ENCODE data around the gene PERCC1.

The PERCC1 gene

DNA sequence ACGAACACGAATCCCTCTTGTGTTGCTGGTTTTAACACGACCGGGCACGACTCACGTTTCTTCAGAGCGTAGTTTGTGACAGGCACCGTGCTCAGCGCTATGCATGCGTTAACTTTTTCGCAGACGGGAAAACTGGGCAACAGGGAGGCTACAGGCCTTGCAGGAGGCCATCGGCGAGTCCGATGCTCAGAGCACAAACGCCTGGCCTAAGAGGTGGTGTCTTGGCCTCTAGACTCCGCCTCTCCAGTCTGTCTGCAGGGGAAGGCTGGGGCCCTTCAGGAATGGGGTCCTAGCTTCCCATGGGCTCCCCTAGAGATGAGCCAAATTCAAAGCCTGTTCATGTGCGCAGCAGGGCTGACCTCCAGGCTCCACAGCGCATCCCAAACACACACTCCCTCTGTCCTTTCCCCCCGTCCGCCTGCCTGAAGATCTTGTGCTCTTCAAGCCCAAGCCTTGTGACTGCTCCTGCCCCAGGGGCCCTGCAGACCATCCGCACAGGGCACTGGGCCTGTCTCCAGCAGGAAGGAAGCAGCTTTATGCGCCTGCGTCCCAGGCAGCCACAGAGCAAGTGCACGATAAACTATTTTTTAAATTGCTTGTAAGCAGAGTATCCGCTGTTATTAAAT, 40.8 kb downstream of the PERCC1 start:
- TF ChIP-seq, protein P1, sequence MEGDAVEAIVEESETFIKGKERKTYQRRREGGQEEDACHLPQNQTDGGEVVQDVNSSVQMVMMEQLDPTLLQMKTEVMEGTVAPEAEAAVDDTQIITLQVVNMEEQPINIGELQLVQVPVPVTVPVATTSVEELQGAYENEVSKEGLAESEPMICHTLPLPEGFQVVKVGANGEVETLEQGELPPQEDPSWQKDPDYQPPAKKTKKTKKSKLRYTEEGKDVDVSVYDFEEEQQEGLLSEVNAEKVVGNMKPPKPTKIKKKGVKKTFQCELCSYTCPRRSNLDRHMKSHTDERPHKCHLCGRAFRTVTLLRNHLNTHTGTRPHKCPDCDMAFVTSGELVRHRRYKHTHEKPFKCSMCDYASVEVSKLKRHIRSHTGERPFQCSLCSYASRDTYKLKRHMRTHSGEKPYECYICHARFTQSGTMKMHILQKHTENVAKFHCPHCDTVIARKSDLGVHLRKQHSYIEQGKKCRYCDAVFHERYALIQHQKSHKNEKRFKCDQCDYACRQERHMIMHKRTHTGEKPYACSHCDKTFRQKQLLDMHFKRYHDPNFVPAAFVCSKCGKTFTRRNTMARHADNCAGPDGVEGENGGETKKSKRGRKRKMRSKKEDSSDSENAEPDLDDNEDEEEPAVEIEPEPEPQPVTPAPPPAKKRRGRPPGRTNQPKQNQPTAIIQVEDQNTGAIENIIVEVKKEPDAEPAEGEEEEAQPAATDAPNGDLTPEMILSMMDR (IDR thresholded peaks at IDR 0.05; ENCODE audit: low read depth, low read length) = no peak
- DNase-seq = no peak
- peaks cover 3% of the 10 kb centered on the region for H3K36me3 ChIP-seq
- no peaks in the 10 kb centered on the region for H3K9me3 ChIP-seq (ENCODE audit: severe bottlenecking)
- H3K27ac ChIP-seq = no peak overlapping the region
- H3K4me3 ChIP-seq (ENCODE audit: low read depth, low read length) = no peak overlapping the region
- no peaks in the 10 kb centered on the region for H3K27me3 ChIP-seq (ENCODE audit: insufficient read depth, low read depth, severe bottlenecking)

DNA sequence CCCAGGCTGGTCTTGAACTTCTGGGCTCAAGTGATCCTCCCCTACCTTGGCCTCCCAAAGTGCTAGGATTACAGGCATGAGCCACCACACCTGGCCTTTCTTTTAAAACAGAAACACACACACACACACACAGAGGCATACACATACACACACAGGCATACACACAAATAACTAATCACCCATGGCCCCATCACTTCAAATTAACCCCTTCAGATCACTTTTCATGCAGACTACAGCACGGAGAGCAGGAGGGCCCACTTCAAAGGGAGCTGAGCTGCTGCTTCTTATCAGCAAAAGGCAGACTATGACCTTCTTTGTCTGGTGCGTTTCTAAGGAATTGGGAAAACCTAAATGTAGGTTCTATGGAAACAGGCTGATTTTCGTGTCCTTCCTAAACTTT, 42.1 kb downstream of the PERCC1 start:
- H3K4me3 ChIP-seq (ENCODE audit: low read depth, low read length) = no peak overlapping the region
- no peaks in the 10 kb centered on the region for H3K9me3 ChIP-seq (ENCODE audit: severe bottlenecking)
- DNase-seq = no peak
- H3K27ac ChIP-seq = no peak overlapping the region
- TF ChIP-seq, protein P1 (IDR thresholded peaks at IDR 0.05; ENCODE audit: low read depth, low read length) = no peak
- no peaks in the 10 kb centered on the region for H3K27me3 ChIP-seq (ENCODE audit: insufficient read depth, low read depth, severe bottlenecking)
- H3K36me3 ChIP-seq = peaks cover 3% of the 10 kb centered on the region

DNA sequence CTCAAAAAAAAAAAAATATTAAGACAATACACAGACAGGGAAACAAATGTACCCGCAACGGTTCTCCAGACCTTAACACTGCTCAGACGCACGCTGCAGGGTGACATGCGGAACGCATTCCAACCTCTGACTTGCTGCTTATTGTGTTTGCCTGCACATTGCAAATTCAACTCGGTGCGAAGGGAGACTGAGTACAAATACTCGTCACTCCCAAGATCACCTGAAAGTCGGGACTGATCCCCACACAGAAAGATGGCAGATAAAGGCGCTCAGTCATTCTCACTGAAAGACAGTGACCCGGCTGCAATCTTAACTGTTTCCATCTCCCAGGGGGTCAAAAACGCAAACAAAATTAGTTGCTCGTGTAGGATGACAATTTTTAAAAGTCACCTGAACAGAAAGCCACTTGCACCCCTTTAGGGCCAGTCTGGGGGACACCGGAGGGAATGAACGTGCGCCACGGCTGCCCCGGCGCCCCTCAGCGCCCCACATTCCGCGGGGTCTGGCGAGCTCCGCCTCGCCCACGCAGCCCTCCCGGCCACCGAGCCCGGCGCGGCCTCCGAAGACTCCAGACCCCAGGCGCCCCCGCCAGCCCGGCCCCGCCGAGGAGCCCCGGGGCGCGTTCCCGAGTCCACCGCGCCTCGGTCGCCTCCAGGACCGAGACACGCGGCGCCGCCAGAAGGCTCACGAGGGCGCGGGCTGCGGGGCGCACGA, 43.4 kb downstream of the PERCC1 start:
- Histone ChIP-seq H3K27me3 (ENCODE audit: insufficient read depth, low read depth, severe bottlenecking) (no peaks in the 10 kb centered on the region), H3K36me3 (peaks cover 3% of the 10 kb centered on the region), H3K4me3 (ENCODE audit: low read depth, low read length) (peak overlapping the region; percentile 88), H3K27ac (peak overlapping the region; percentile 99), H3K9me3 (ENCODE audit: severe bottlenecking) (no peaks in the 10 kb centered on the region)
- DNase-seq = no peak
- TF ChIP-seq, protein P1 (IDR thresholded peaks at IDR 0.05; ENCODE audit: low read depth, low read length) = no peak

DNA sequence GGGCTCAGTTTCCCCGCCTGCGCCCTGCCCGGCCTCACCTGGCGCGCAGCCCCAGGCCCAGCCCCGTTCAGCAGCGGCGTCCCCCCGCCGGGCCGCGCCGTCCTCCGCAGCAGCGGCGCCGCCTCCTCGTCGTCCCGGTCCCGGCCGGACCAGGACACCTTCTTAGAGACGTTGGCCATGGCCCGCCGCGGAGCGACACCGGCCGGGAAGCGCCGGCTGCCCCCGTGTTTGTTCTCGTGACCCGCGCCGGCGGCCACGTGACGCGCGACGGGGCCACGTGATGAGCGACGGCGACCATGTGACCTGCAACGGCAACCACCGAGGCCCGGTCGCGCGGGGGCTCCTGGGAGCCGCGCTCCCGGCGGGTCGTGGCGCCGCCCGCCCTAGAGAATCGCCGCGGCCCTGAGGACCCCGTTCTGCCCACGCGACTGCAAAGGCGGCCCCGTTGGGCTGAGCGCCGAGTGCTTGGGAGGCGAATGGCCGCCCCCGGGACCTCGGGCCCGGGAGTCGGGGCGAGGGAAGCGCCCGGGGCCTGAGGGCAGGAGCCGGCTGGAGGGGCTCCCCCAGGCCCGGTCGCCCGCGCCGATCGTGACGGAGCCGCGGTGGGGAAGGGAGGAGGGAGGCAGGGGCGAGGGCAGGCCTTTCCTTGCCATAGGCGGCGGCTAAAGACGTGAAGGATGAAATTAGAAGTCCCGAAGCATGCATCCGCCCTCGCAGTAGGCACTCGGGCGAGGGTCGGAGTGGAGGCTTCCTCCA, 44.1 kb downstream of the PERCC1 start, which contains the start of gene CLCN7:
CLCN7 (minus strand) TSS at position 233 of the 756 bp plus-strand sequence; CDS start at position 179, 54 bp downstream.
- TF ChIP-seq, protein P1 (IDR thresholded peaks at IDR 0.05; ENCODE audit: low read depth, low read length) = no peak
- Histone ChIP-seq H3K9me3 (ENCODE audit: severe bottlenecking) (no peaks in the 10 kb centered on the region), H3K4me3 (ENCODE audit: low read depth, low read length) (peak within 1 kb of the TSS; percentile 88), H3K27me3 (ENCODE audit: insufficient read depth, low read depth, severe bottlenecking) (no peaks in the 10 kb centered on the region), H3K36me3 (peaks cover 3% of the 10 kb centered on the region), H3K27ac (peak within 1 kb of the TSS; percentile 99)
- DNase-seq = peak; percentile 89

DNA sequence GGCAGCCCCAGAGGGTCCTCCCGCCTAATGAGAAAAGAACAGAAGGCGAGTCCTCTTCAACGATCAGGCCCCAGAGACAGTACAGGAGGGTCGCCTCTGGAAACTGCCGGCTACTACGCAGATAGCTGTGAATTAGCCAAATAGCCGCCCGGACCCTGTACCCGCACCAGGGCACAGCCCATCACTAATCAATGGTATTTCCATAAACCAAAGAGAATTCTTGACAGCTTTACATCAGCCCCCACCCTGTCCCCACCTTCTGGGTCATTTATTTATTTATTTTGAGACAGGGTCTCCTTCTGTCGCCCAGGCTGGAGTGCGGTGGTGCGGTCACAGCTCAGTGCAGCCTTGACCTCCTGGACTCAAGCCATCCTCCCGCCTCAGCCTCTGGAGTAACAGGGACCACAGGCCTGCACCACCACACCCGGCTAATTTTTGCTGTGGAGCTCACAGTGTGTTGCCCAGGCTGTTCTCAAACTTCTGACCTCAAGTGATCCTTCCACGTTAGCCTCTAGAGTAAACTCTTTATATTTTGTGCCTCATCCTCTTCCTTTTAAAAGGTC, 44.8 kb downstream of the PERCC1 start:
- Histone ChIP-seq H3K9me3 (ENCODE audit: severe bottlenecking) (no peaks in the 10 kb centered on the region), H3K36me3 (peaks cover 3% of the 10 kb centered on the region), H3K27ac (peak overlapping the region; percentile 99), H3K27me3 (ENCODE audit: insufficient read depth, low read depth, severe bottlenecking) (no peaks in the 10 kb centered on the region), H3K4me3 (ENCODE audit: low read depth, low read length) (peak overlapping the region; percentile 88)
- TF ChIP-seq, protein P1 (IDR thresholded peaks at IDR 0.05; ENCODE audit: low read depth, low read length) = no peak
- no peak for DNase-seq
